DLD1 (cell line): ENCODE data around the gene GAN.

ENCODE experiments used
- in situ Hi-C: cut with HindIII; loops from 2 replicates; pipeline ENCODE4 v1.10.0; 2017; ENCODE audit warnings: low sequenced_read_pairs

The GAN gene

DNA sequence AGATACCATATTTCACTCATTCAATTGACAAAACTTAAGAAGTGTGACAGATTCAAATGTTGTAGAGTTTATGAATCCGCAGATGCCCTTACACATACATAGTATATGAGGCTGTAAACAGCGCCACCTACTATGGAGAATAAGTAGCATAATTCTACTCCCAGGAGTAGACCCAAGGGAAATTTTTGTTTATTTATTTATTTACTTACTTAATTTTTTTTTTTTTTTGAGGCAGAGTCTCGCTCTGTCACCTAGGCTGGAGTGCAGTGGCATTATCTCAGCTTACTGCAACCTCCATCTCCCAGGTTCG lies 35.5 kb downstream of the GAN start:
- in situ Hi-C loops: no loop called here

DNA sequence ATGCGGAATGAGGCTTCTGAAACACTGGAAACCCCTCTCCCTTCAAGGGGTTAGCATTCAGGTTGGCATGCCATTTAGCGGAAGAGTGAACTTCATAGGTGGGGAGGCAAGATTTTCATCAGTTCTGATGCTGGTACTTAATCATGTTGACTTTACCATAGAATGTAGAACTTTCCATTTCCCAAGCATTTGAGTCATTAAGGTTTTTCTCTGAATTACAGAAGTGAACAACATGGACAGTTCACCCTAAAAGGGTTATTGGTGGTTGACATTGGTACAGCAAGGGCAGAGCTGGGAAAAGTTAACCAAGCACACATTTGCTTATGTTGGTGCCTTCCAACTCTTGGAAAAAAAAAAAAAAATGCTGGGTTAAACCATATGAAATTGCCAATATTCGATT lies 39.1 kb downstream of the GAN start:
- in situ Hi-C loops: no loop called here

DNA sequence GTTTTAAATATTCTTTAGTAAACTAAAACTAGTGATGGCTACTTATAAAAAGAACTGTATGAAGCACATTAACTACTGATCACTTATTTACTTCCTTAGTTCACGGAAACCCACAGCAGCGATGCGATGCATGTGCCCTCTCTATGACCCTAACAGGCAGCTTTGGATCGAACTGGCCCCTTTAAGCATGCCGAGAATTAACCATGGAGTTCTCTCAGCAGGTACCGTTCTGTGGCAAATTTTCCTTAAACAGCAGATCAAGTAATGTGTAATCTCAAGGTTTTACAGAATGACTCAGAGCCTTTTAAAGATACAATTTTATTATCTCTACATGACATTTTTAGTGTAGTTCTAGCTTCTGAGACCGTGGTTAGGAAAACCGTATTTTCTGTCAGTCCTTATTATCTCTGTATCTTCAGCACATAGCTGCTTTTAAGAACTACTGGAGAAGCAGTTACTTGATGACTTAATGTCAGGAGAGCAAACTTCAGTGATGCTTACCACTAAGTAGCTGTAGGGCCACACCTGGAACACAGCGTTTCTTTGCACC lies 43.0 kb downstream of the GAN start:
- in situ Hi-C loops: no loop called here

DNA sequence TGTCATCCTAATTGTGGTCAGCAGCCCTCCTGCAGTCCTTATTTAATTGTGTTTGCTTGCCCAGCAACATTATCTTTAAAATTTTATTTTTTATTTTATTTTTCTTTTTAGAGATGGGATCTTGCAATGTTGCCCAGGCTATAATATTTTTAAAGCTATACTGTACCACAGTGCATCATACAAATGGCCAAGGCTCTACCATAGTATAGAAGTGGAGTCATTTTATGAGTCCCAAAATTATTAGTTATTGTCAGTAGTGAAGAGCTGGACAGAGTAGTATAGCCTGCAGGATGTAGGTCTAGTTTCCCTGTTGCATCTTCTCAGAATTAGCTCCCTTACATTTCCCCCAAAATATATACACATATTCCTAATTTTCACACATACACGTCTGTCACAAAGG lies 44.1 kb downstream of the GAN start:
- in situ Hi-C loops: no loop called here

DNA sequence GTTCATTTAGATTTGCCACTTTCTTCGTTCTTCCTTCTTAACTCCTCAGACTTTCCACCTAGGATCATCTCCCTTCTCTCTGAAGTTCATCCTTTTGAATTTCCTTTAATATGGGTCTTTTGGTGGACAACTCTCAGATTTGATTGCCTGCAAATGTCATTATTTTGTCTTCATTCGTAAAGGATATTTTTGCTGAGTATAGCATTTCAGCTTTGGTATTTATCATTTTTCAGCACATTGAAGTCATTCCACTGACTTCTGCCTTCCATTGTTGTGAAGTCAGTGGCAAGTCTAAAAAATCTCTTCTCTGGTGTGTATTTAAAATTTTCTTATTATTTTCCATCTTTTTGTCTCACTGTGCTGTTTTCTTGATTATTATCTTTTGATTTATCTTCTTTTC lies 45.4 kb downstream of the GAN start:
- in situ Hi-C loops: no loop called here

DNA sequence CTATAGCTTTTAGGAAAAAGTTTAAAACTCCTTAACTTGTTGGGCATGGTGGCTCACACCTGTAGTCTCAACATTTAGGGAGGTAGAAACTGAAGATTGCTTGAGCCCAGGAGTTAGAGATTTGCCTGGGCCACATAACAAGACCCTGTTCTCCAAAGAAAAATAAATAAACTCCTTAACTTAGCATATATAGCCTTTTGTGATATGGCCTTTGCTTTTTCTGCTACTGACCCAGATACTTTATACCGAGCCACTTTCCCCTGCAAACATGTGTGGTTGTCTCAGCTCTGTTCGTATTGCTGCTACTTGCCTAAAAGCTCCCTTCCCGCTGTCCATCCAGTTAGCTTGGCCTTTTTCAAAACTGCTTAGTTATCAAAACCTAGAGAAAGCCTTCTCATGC lies 51.0 kb downstream of the GAN start:
- in situ Hi-C loops: no loop called here

DNA sequence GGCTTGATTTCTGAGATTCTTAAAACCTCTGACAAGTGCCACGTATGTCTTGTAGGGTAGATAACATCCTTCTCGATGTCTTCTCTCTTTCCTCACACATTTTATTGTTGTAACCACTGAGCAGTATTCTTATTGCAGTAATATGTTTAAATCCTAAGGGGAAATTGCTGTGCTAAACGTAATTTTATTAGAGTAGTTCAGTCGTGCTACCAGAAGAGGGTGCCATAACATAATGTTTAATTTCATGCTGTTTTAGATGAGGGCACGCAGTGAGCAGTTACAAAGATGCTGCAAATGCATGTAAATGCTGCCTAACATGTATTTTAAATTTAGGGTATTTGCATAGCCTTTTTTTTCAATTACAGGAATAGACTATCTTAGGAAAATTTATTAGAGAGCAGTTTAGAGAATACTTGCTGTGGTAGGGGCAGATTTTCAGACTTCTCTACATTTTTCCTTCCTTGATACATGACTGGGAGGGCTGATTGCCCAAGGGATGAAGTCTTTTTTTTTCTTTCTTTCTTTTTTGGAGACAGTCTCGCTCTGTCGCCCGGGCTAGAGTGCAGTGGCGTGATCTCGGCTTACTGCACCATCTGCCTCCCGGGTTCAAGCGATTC lies 51.7 kb downstream of the GAN start:
- in situ Hi-C loops: no loop called here

DNA sequence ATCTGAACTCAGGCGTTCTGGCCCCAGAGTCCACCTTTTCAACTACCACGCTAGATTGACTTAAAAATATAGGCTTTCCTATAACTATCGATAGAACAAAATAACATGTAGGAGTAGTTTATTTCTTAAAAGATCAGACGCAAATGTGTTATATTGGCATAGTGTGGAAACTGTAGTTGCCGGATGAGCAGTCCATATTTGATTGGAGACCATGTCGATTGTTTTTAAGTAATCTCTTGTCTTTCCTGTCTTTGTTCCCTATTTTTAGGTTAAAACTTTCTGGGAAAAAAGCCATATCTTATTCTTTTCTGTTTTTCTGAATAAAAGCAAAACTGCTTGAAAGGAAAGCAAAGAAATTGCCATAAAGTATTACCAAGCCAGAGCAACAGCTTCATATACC lies 53.1 kb downstream of the GAN start:
- in situ Hi-C loops: no loop called here

DNA sequence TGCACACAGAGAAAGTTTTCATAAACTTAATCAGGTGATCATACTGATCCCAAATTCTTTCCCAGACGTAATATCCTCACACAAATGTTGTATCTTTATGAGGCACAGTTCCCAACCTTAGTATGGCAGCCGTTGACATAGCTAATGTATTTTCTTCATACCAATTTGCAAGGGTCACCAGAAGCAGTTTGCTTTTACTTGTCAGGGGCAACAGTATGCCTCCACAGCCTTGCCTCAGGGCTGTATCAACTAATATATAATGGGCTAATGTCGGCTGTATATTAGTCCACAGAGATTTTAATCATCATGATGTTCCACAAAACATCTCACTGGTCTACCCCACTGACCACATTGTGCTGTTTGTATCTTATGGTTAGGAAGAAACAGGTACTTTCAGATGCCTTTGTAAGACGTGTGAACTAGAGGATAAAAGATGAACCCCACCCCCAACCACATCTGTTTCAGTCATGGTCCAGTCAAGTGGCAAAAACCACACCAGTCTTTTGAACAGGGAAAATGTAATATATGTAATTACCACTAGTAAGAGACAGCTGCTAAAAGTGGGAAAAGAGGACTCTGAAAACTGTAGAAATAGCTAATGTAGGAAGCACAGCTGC lies 55.2 kb downstream of the GAN start:
- in situ Hi-C loops: no loop called here

DNA sequence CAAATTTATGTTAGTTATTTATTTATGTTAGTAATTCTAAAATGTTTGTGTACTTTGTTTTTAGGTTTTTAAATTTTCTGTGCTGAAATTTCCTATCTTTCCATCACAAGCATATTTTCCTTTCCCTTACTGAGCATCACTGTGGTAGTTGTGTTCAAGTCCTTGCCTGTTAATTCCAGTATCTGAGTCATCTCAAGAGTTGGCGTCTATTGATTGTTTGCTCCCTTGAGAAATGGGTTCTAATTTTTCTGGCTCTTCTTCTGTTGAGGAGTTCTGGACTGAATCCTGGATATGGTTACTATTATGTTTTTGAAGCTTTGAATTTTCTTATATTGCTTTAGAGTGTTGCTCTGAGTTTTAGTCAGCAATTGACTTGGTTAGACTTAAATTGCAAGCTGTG lies 56.3 kb downstream of the GAN start:
- in situ Hi-C loops: no loop called here

DNA sequence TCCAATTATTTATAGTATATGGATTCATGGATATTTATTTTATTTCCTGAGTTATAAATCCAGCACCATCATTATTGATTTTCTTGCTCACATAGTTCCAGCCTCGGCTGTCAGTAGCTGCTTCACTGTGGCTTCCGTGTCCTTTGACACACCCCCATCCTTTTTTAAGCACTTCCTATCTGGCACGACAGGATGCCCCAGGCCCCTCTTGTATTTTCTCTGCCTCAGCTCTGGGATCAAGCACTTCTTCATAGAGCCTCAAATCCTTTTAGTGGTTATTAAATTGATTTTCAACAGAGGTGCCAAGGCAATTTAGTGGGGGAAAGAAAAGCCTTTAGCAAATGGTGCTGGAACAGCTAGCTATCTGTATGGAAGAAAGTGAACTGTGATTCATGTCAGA lies 59.8 kb downstream of the GAN start:
- in situ Hi-C loops: no loop called here

DNA sequence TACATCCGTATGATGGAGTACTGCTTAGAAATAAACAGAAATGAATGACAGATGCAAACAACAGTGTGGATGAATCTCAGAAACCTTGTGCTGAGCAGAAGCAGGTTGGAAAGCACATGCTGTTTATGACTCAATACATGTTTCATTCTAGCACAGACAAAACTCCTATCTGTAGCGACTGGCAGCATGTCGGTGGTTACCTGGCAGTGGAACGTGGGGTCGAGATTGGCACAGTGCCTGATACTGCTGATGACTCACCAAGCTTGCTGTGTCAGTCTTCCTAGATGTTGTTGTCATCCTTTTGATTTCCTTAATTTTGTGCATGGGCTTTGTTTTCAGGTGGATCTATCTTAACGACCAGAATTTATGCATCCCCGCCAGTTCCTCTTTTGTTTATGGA lies 62.1 kb downstream of the GAN start:
- in situ Hi-C loops: loop anchor here (25.0 kb wide), 1 partner anchor 360 kb away; no protein-coding TSS in a partner anchor

DNA sequence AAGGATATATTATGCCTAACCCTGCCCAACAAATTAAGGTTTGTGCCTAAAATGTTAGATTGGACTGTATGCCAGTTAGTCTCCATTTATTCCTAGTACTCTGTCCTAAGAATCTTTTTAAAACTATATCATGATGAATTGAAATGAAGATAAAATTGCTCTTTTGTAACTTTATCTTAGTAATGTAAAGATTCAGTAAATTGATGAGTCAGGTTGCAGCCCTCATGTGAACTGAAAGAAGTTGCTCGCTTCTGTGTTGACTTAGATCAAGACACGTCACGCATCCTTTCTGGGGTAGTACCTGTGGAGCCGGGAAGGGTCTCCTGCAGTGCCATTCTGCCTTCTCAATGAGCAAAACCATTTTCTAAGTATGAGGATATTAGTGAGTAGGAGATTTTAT lies 63.3 kb downstream of the GAN start:
- in situ Hi-C loops: loop anchor here (25.0 kb wide), 1 partner anchor 359 kb away; no protein-coding TSS in a partner anchor

DNA sequence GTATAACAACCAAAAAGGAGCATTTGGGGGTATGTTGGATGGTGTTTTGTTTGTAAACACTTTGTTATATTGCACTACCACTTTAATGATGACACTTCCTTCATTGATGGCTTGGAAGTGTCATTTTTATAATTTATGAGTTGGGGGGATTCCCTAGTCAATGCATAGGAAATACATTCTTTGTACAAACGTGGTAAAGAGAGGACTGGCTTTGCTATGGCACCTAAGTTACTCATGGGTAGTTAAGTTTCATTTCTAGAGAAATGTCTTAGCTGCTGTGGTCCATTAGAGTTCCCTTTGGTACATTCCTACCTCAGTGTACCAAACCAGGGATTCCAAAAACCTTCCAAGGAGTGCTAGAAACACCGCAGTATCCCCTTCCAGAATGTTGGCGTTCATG lies 66.2 kb downstream of the GAN start:
- in situ Hi-C loops: loop anchor here (25.0 kb wide), 1 partner anchor 356 kb away; no protein-coding TSS in a partner anchor

DNA sequence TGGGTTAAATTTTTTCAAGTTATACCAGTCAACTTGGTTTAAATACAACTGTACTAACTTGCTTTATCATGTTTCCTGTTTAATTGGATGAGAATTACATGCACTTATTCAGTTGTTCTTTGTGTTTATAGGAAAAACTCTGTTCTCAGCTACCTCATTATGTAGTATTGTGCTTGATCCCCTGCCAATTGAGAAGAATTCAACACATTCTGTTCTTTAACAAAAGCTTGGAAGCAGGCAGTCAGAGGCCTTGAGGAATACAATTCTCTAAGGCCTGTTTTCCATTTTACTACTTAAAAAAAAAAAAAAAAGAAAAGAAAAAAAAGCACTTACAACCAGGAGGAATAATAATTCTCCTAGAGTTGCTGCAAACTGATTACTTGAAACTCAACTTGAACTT lies 69.2 kb downstream of the GAN start:
- in situ Hi-C loops: loop anchor here (25.0 kb wide), 1 partner anchor 353 kb away; no protein-coding TSS in a partner anchor

DNA sequence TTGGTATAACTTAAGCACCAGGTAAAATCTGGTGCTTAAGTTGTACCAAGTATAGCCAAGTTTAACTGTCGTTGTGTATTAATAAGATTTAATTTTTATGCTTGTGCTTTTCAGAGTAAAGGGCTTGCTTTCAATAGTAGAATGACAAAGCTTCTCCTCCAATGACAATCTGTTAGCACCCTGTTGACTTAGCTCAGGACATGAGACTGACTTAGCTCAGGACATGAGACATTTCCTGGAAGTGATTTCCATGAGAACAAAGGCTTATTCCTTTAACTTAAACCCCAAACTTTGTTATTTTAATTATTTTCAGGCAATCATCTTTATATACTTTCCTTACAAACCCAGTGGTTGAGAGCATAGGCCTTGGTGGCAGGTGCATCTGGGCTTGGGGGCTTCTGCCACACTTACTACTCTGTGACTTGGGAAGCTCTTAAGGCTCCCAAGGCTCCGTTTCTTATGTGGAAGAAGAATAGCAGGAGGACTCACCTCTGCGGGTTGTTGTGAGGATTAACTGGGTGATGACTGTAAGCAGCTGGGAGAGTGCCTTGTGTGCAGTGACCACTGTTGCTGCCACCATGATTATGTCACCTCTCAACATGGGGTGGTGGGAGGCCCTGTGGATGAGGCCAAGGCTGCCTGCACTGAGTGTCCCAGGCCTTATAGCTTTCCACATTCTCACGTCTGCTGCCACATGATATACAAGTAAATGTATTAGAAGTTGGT lies 70.4 kb downstream of the GAN start:
- in situ Hi-C loops: loop anchor here (25.0 kb wide), 1 partner anchor 352 kb away; no protein-coding TSS in a partner anchor

DNA sequence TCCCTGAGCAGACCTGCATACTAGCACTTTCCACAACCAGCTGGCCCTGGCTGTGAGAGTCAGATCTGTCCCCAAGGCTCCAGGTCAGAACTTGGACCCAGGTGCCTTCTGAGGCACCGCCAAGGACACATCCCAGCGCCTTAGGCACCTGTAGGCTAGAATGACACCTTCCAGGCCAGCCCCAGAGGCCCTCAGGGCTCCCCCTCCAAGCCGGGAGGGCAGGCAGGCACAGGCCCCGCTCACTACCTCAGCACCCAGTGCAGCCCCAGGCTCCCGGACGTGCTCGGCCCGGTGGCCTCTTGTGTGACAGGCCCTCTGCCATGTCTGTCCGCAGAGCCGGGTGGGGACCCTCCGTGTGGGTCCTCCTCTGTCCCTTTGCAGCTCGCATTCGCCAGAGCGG lies 73.6 kb downstream of the GAN start:
- in situ Hi-C loops: loop anchor here (25.0 kb wide), 1 partner anchor 349 kb away; no protein-coding TSS in a partner anchor

DNA sequence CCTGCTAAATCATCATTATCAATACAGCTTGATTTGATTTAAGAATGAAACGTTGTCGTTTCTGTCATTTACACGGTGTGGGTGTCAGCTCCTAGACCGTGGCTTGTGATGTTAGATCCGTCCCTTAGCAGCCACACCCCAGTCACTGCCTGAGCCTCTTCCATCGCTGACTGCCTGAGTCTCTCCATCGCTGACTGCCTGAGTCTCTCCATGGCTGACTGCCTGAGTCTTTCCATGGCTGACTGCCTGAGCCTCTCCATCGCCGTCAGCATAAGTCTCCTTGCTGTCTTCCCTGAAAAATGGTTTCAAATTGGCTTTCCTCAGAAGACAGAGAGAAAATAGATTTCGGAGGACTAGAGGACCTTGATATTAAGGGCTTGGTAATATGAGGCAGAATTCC lies 76.1 kb downstream of the GAN start:
- in situ Hi-C loops: loop anchor here (25.0 kb wide), 1 partner anchor 346 kb away; no protein-coding TSS in a partner anchor

DNA sequence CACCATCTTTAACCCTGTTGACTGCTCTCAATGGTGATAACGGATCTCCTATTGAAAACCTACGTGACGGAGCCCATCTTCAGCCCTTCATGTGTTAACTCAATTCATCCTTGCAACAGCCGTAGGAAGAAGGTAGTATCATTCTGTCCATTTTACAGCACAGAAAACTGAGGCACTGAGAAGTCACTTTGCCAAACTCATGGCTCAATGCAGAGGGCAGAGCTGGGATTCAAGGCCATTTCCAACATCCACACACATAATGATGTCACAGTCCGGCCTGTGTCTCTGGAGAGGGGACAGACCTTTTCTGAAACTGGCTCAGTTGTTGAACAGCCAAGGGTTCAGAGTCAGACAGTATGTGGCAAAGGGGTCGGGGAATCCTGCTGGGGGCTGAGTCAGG lies 77.2 kb downstream of the GAN start:
- in situ Hi-C loops: loop anchor here (25.0 kb wide), 1 partner anchor 345 kb away; no protein-coding TSS in a partner anchor

DNA sequence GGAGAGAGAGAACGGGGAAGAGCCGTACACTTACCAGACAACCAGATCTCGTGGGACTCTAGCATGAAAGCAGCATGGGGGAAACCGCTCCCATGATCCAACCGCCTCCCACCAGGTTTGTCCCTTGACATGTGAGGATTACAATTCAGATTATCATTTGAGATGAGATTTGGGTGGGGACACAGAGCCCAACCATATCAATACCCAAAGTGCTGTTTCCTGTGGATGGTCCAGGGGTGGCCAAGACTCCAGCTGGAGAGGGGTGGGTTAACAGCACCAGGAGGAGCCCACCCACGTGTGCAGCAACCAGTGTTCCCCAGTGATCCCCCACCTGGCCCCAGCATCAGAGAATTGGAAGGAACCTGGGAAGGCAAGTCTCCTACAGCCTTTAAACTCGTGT lies 79.7 kb downstream of the GAN start:
- in situ Hi-C loops: loop anchor here (25.0 kb wide), 1 partner anchor 343 kb away; no protein-coding TSS in a partner anchor

DNA sequence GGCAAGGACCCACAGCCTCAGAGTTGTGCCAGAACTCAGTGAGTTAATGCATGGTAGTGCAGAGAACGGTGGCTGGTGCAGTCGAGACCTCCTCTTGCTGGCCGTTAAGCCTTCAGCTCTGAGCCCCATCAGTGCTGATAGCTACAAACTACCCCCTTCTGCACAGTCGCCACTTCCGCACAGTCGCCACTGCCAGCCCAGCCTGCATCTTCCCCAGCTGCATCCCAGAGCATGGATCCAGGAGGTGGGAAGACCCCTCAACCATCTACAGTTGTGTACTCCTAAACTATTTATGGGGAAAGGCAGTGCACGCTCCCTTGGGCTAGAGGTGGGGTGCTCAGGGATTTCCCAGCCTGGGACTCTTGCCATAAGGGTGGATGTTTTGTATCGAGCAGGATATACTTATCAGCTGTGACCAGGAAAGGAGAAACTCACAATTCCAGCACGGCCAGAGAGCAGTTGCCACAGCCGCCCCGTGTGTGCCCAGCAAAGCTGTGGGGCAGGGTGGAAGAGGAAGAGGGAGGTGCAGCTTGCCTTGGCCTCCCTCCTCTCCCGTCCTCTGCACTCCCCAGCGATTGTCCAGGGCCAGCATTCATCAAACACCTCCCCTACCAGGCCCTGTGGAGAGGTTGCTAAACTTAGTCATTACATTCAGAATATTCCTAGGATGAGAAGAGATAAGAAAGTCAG lies 80.3 kb downstream of the GAN start:
- in situ Hi-C loops: loop anchor here (25.0 kb wide), 1 partner anchor 342 kb away; no protein-coding TSS in a partner anchor
